Activated T-cell treated with anti-CD3 and anti-CD28 coated beads, Interleukin-2, amount 50 U/mL, for 1 hour (primary cell): ENCODE data around the gene DIAPH2.

Experiments
- DNase-seq: peaks from one replicate; pipeline ENCODE4 v3.0.0-alpha.2; 2020

DIAPH2 gene

GRCh38 chrX:97522307-97522706 is 837.7 kb downstream of the DIAPH2 start:
- no peak for DNase-seq

GRCh38 chrX:97524340-97524739 is 839.7 kb downstream of the DIAPH2 start:
- no peak for DNase-seq

GRCh38 chrX:97524997-97525396 is 840.4 kb downstream of the DIAPH2 start:
- DNase-seq, result no peak

GRCh38 chrX:97525981-97526380 is 841.3 kb downstream of the DIAPH2 start:
- no peak for DNase-seq

- no peak for DNase-seq
Measured at GRCh38 chrX:97527725-97528124, 843.1 kb downstream of the DIAPH2 start.

- DNase-seq, result no peak
Measured at GRCh38 chrX:97529536-97530200, 845.0 kb downstream of the DIAPH2 start.

GRCh38 chrX:97531825-97532224 is 847.2 kb downstream of the DIAPH2 start:
- DNase-seq, result no peak

GRCh38 chrX:97538745-97539144 is 854.1 kb downstream of the DIAPH2 start:
- no peak for DNase-seq

GRCh38 chrX:97539970-97540519 is 855.4 kb downstream of the DIAPH2 start:
- DNase-seq, result no peak

- DNase-seq, result no peak
Measured at GRCh38 chrX:97547877-97548578, 863.4 kb downstream of the DIAPH2 start.

- no peak for DNase-seq
Measured at GRCh38 chrX:97551821-97552220, 867.2 kb downstream of the DIAPH2 start.

- no peak for DNase-seq
Measured at GRCh38 chrX:97553833-97554232, 869.2 kb downstream of the DIAPH2 start.

- DNase-seq, result no peak
Measured at GRCh38 chrX:97556359-97556758, 871.7 kb downstream of the DIAPH2 start.

- DNase-seq, result peak; percentile 23
Measured at GRCh38 chrX:97563531-97564133, 879.0 kb downstream of the DIAPH2 start.

- no peak for DNase-seq
Measured at GRCh38 chrX:97564496-97564895, 879.9 kb downstream of the DIAPH2 start.

- no peak for DNase-seq
Measured at GRCh38 chrX:97587171-97587570, 902.5 kb downstream of the DIAPH2 start.

- no peak for DNase-seq
Measured at GRCh38 chrX:97594646-97595224, 910.1 kb downstream of the DIAPH2 start.

GRCh38 chrX:97597954-97598353 is 913.3 kb downstream of the DIAPH2 start:
- DNase-seq, result no peak

- no peak for DNase-seq
Measured at GRCh38 chrX:97602465-97603258, 918.0 kb downstream of the DIAPH2 start.

GRCh38 chrX:97605271-97605670 is 920.6 kb downstream of the DIAPH2 start:
- no peak for DNase-seq

- no peak for DNase-seq
Measured at GRCh38 chrX:97609357-97609756, 924.7 kb downstream of the DIAPH2 start.

GRCh38 chrX:97609938-97610337 is 925.3 kb downstream of the DIAPH2 start:
- no peak for DNase-seq
